SK-N-SH (cell line): ENCODE data around the gene ADD2.

Experiments
- EP300 ChIP-seq, 2 experiments: IDR thresholded peaks; 2 replicates each; pipeline versions ENCODE4 v1.4.0 to v1.6.1; 2012; ENCODE audit warnings: borderline replicate concordance in 1 of 2, low read depth in 1 of 2, low read length in 1 of 2
- EZH2phosphoT487 ChIP-seq: fragments of 200-600 bp; sonication (generic); IDR thresholded peaks from 2 replicates; pipeline ENCODE4 v1.6.1; 2017; ENCODE audit warnings: low read depth, mixed run types, mild to moderate bottlenecking, antibody characterized with exemption, moderate library complexity, borderline replicate concordance
- FOSL2 ChIP-seq: IDR thresholded peaks from 2 replicates; pipeline ENCODE4 v1.4.0; 2012; ENCODE audit warnings: low read depth, mild to moderate bottlenecking, moderate library complexity, borderline replicate concordance
- GATA2 ChIP-seq: sonication (generic); formaldehyde crosslinking; IDR thresholded peaks from 2 replicates; pipeline ENCODE4 v1.5.0; 2020; ENCODE audit warnings: mild to moderate bottlenecking, missing genetic modification reagents
- POLR2AphosphoS5 ChIP-seq: IDR thresholded peaks from 2 replicates; pipeline ENCODE4 v1.6.1; 2012; ENCODE audit warnings: low read depth, low read length
- RCOR1 ChIP-seq: fragments of 150-350 bp; IDR thresholded peaks from 2 replicates; pipeline ENCODE4 v1.6.1; 2017; ENCODE audit warnings: antibody characterized with exemption, low read length
- SMC3 ChIP-seq: IDR thresholded peaks from 2 replicates; pipeline ENCODE4 v1.6.1; 2012; ENCODE audit warnings: low read depth, low read length, improper control_type of control experiment
- TF ChIP-seq, protein P1 (sequence below): IDR thresholded peaks from 2 replicates; pipeline ENCODE4 v1.4.0; 2012; ENCODE audit warnings: low read depth, borderline replicate concordance
- TF ChIP-seq, protein P2 (sequence below): fragments of 200-600 bp; sonication (generic); IDR thresholded peaks from 2 replicates; pipeline ENCODE4 v1.6.1; 2017; ENCODE audit warnings: antibody characterized with exemption, mild to moderate bottlenecking, moderate library complexity
- TF ChIP-seq, protein P3 (sequence below): IDR thresholded peaks from 2 replicates; pipeline ENCODE4; 2012
- TF ChIP-seq, protein P4 (sequence below): IDR thresholded peaks from 2 replicates; pipeline ENCODE4 v1.6.1; 2012; ENCODE audit warnings: mild to moderate bottlenecking, low read depth, low read length, moderate library complexity
- TF ChIP-seq, protein P5 (sequence below): IDR thresholded peaks from 2 replicates; pipeline ENCODE4 v1.4.0; 2012; ENCODE audit warnings: low read depth

DNA sequence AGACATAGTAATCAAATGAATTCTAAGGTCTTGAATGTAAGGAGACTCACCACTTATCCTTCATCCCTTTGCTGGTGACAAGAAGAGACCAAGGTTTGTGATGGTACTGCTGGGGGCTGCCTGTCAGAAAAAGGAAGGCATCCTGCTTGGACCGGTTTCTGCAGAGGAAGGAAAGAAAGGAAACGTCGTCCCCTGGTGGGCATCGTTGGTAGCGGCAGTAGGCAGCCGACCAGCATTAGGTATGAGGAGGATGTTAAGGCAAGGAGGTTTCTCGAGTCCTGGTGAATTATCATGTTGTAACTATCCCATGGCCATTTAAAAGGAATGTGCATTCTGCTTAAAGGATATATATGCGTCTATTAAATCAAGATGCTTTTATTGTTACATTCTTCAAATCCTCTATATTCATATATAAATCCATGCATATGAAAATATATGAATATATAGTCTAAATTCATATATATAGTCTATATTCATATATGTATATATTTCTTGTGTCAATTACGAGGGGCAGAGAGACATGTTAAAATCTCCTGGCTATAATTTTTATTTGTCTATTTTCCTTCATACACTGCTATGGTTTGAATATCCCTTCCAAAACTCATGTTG, 120.0 kb downstream of the ADD2 start:
- TF ChIP-seq, protein P1, sequence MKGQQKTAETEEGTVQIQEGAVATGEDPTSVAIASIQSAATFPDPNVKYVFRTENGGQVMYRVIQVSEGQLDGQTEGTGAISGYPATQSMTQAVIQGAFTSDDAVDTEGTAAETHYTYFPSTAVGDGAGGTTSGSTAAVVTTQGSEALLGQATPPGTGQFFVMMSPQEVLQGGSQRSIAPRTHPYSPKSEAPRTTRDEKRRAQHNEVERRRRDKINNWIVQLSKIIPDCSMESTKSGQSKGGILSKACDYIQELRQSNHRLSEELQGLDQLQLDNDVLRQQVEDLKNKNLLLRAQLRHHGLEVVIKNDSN: no peak
- TF ChIP-seq SMC3: peak; percentile 97
- TF ChIP-seq, protein P2, sequence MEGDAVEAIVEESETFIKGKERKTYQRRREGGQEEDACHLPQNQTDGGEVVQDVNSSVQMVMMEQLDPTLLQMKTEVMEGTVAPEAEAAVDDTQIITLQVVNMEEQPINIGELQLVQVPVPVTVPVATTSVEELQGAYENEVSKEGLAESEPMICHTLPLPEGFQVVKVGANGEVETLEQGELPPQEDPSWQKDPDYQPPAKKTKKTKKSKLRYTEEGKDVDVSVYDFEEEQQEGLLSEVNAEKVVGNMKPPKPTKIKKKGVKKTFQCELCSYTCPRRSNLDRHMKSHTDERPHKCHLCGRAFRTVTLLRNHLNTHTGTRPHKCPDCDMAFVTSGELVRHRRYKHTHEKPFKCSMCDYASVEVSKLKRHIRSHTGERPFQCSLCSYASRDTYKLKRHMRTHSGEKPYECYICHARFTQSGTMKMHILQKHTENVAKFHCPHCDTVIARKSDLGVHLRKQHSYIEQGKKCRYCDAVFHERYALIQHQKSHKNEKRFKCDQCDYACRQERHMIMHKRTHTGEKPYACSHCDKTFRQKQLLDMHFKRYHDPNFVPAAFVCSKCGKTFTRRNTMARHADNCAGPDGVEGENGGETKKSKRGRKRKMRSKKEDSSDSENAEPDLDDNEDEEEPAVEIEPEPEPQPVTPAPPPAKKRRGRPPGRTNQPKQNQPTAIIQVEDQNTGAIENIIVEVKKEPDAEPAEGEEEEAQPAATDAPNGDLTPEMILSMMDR: peak; percentile 93
- TF ChIP-seq GATA2 (CRISPR knock-in tag): no peak
- no peak for TF ChIP-seq EP300 (IDR thresholded peaks at IDR 0.05; ENCODE audit: borderline replicate concordance in 1 of 2, low read depth in 1 of 2, low read length in 1 of 2)
- TF ChIP-seq FOSL2: no peak
- TF ChIP-seq, protein P3, sequence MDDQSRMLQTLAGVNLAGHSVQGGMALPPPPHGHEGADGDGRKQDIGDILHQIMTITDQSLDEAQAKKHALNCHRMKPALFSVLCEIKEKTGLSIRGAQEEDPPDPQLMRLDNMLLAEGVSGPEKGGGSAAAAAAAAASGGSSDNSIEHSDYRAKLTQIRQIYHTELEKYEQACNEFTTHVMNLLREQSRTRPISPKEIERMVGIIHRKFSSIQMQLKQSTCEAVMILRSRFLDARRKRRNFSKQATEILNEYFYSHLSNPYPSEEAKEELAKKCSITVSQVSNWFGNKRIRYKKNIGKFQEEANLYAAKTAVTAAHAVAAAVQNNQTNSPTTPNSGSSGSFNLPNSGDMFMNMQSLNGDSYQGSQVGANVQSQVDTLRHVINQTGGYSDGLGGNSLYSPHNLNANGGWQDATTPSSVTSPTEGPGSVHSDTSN: no peak
- TF ChIP-seq EZH2phosphoT487: no peak
- TF ChIP-seq RCOR1: no peak
- TF ChIP-seq, protein P4, sequence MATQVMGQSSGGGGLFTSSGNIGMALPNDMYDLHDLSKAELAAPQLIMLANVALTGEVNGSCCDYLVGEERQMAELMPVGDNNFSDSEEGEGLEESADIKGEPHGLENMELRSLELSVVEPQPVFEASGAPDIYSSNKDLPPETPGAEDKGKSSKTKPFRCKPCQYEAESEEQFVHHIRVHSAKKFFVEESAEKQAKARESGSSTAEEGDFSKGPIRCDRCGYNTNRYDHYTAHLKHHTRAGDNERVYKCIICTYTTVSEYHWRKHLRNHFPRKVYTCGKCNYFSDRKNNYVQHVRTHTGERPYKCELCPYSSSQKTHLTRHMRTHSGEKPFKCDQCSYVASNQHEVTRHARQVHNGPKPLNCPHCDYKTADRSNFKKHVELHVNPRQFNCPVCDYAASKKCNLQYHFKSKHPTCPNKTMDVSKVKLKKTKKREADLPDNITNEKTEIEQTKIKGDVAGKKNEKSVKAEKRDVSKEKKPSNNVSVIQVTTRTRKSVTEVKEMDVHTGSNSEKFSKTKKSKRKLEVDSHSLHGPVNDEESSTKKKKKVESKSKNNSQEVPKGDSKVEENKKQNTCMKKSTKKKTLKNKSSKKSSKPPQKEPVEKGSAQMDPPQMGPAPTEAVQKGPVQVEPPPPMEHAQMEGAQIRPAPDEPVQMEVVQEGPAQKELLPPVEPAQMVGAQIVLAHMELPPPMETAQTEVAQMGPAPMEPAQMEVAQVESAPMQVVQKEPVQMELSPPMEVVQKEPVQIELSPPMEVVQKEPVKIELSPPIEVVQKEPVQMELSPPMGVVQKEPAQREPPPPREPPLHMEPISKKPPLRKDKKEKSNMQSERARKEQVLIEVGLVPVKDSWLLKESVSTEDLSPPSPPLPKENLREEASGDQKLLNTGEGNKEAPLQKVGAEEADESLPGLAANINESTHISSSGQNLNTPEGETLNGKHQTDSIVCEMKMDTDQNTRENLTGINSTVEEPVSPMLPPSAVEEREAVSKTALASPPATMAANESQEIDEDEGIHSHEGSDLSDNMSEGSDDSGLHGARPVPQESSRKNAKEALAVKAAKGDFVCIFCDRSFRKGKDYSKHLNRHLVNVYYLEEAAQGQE: no peak
- TF ChIP-seq, protein P5, sequence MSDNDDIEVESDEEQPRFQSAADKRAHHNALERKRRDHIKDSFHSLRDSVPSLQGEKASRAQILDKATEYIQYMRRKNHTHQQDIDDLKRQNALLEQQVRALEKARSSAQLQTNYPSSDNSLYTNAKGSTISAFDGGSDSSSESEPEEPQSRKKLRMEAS: no peak
- no peak for TF ChIP-seq POLR2AphosphoS5
